Neural progenitor cell (in vitro differentiated cells): ENCODE measurements around the gene CARNS1. TPM values are rescaled to one million over a fixed set of nuclear protein-coding genes. Genes with fewer than 3 reads are reported as not detected.

Source experiments
- DNase-seq: peaks from one replicate; pipeline ENCODE4 v3.0.0-alpha.2; 2016; ENCODE audit warnings: low spot score
- H2AFZ ChIP-seq: fragments of 200-600 bp; sonication (generic); replicated peaks from 2 replicates; pipeline ENCODE4 v1.6.1; 2016; ENCODE audit warnings: antibody characterized with exemption
- H3F3A ChIP-seq: fragments of 200-600 bp; sonication (generic); 2 replicates; pipeline ENCODE4 v1.6.1; 2016; ENCODE audit warnings: antibody characterized with exemption, low read depth
- H3K27ac ChIP-seq: fragments of 200-600 bp; sonication (generic); 2 replicates; pipeline ENCODE4 v1.5.1; 2016; ENCODE audit warnings: mild to moderate bottlenecking
- H3K27me3 ChIP-seq: fragments of 200-600 bp; sonication (generic); 2 replicates; pipeline ENCODE4 v1.6.1; 2016; ENCODE audit warnings: mild to moderate bottlenecking, moderate library complexity
- H3K36me3 ChIP-seq: fragments of 200-600 bp; sonication (generic); 2 replicates; pipeline ENCODE4 v1.5.1; 2016
- H3K4me1 ChIP-seq: fragments of 200-600 bp; sonication (generic); 2 replicates; pipeline ENCODE4 v1.6.1; 2016; ENCODE audit warnings: mixed run types
- H3K4me2 ChIP-seq: fragments of 200-600 bp; sonication (generic); 2 replicates; pipeline ENCODE4 v1.6.1; 2016
- H3K4me3 ChIP-seq: fragments of 200-600 bp; sonication (generic); 2 replicates; pipeline ENCODE4 v1.5.1; 2016
- H3K79me2 ChIP-seq: fragments of 200-600 bp; sonication (generic); 2 replicates; pipeline ENCODE4 v1.6.1; 2016; ENCODE audit warnings: low read depth
- H3K9ac ChIP-seq: fragments of 200-600 bp; sonication (generic); 2 replicates; pipeline ENCODE4 v1.6.1; 2016
- H3K9me3 ChIP-seq: fragments of 200-600 bp; sonication (generic); 2 replicates; pipeline ENCODE4 v1.5.1; 2016; ENCODE audit warnings: low read depth
- H4K20me1 ChIP-seq: fragments of 200-600 bp; sonication (generic); 2 replicates; pipeline ENCODE4 v1.6.1; 2016; ENCODE audit warnings: low read depth
- H3K27ac Mint-ChIP-seq: 3 replicates; pipeline ENCODE4 v1.8.0; 2021; ENCODE audit warnings: mixed read lengths
- H3K27me3 Mint-ChIP-seq: 2 replicates; pipeline ENCODE4 v1.8.0; 2022; ENCODE audit warnings: low read depth, mild to moderate bottlenecking, inconsistent platforms, moderate library complexity, mixed read lengths; ENCODE audit not compliant: insufficient read depth
- H3K36me3 Mint-ChIP-seq: 3 replicates; pipeline ENCODE4 v1.8.0; 2021; ENCODE audit warnings: mixed read lengths
- H3K4me1 Mint-ChIP-seq: 3 replicates; pipeline ENCODE4 v1.8.0; 2021; ENCODE audit warnings: mixed read lengths
- H3K4me3 Mint-ChIP-seq: 3 replicates; pipeline ENCODE4 v1.8.0; 2021; ENCODE audit warnings: mild to moderate bottlenecking, moderate library complexity, mixed read lengths
- H3K9me3 Mint-ChIP-seq: 3 replicates; pipeline ENCODE4 v1.8.0; 2020; ENCODE audit warnings: mixed read lengths
- EZH2 ChIP-seq: fragments of 200-600 bp; sonication (generic); IDR thresholded peaks from 2 replicates; pipeline ENCODE4 v1.6.1; 2017; ENCODE audit warnings: antibody characterized with exemption, mild to moderate bottlenecking, moderate library complexity
- EZH2phosphoT487 ChIP-seq: fragments of 200-600 bp; sonication (generic); IDR thresholded peaks from 2 replicates; pipeline ENCODE4 v1.6.1; 2017; ENCODE audit warnings: antibody characterized with exemption
- total RNA-seq: library from RNA; depleted of rRNA; stranded (reverse); fragments of >200 nt; gene quantifications from 2 replicates; pipeline ENCODE4 v1.2.3, GENCODE V29; 2015; ENCODE audit warnings: low replicate concordance
- TF ChIP-seq, protein P1 (sequence below): fragments of 200-600 bp; sonication (generic); IDR thresholded peaks from 2 replicates; pipeline ENCODE4 v1.5.1; 2017; ENCODE audit warnings: antibody characterized with exemption, mild to moderate bottlenecking

Gene CARNS1
- total RNA-seq, 1 donor from 2014 or later = 0.52 TPM

DNA sequence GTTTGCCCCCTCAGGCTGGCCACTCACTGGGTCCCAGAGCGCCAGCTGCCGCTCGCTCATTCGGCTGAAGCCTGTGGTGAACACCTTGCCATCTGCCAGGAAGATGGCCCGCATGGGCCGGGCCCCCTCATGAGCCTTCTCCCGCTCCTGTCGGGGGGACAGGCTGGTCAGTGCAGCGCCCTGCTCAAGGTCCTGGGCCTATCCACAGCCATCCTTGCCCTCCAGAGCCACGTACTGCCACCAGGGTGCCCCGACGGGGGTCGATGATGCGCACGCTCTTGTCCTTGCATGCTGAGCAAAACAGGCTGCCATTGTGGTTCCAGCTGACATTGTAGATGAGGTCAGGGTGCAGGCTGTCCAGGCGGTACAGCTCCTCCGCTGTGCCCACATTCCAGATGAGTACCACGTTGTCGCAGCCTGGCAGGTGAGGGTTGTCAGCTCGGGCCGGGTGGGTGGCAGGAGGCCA, 25.7 kb downstream of the CARNS1 start:
- Histone ChIP-seq H3K4me1 (no peaks in the 10 kb centered on the region), H2AFZ (no peak overlapping the region), H3K27me3 (no peaks in the 10 kb centered on the region), H3K4me3 (no peak overlapping the region), H3F3A (peaks cover 19% of the 10 kb centered on the region), H3K9ac (no peak overlapping the region), H3K79me2 (no peaks in the 10 kb centered on the region), H3K36me3 (no peaks in the 10 kb centered on the region), H3K27ac (no peak overlapping the region), H3K9me3 (no peaks in the 10 kb centered on the region), H4K20me1 (no peaks in the 10 kb centered on the region), H3K4me2 (no peak overlapping the region)
- H3K4me3 Mint-ChIP-seq = no peak overlapping the region
- no peak overlapping the region for H3K27ac Mint-ChIP-seq
- peaks cover 14% of the 10 kb centered on the region for H3K4me1 Mint-ChIP-seq
- peaks cover 8% of the 10 kb centered on the region for H3K36me3 Mint-ChIP-seq
- peaks cover 2% of the 10 kb centered on the region for H3K27me3 Mint-ChIP-seq
- no peak for TF ChIP-seq EZH2
- TF ChIP-seq, protein P1, sequence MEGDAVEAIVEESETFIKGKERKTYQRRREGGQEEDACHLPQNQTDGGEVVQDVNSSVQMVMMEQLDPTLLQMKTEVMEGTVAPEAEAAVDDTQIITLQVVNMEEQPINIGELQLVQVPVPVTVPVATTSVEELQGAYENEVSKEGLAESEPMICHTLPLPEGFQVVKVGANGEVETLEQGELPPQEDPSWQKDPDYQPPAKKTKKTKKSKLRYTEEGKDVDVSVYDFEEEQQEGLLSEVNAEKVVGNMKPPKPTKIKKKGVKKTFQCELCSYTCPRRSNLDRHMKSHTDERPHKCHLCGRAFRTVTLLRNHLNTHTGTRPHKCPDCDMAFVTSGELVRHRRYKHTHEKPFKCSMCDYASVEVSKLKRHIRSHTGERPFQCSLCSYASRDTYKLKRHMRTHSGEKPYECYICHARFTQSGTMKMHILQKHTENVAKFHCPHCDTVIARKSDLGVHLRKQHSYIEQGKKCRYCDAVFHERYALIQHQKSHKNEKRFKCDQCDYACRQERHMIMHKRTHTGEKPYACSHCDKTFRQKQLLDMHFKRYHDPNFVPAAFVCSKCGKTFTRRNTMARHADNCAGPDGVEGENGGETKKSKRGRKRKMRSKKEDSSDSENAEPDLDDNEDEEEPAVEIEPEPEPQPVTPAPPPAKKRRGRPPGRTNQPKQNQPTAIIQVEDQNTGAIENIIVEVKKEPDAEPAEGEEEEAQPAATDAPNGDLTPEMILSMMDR = no peak
- no peak for TF ChIP-seq EZH2phosphoT487
- H3K9me3 Mint-ChIP-seq = no peaks in the 10 kb centered on the region
- no peak for DNase-seq

DNA sequence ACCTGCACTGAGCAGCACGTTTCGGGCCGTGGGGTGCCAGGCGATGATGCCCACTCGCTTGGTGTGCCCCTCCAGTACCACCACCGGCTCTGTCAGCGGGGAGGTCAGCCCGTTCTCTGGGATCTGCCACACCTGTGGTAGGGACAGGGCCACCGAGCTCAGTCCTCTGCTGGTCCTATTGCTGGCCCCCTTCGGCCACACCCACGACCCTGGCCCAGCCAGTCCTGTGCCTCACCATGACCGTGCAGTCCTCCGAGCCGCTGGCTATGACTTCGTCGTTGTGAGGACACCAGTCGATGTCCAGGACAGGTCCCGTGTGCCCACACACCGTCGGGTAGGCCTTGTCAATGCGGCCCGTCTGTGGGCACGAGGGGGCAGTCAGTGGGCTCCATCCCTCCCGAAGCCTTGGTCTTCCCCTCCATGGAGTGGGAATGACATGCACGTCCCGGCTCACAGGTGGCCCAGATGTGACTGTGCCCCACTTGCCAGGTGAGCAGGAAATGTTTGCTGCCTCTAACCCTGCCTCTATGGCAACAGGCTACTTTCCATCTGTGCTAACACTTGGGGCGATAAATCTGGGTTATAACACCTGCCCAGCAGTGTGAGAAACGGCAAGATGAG, 26.4 kb downstream of the CARNS1 start:
- no peaks in the 10 kb centered on the region for H3K9me3 Mint-ChIP-seq
- H3K4me3 Mint-ChIP-seq = peak overlapping the region; percentile 89
- no peak overlapping the region for H2AFZ ChIP-seq
- peaks cover 2% of the 10 kb centered on the region for H3K27me3 Mint-ChIP-seq
- peaks cover 6% of the 10 kb centered on the region for H3K36me3 Mint-ChIP-seq
- no peak overlapping the region for H3K27ac Mint-ChIP-seq
- no peak overlapping the region for H3K4me2 ChIP-seq
- H3K27me3 ChIP-seq = no peaks in the 10 kb centered on the region
- H3K79me2 ChIP-seq = no peaks in the 10 kb centered on the region
- H3K4me1 Mint-ChIP-seq = peaks cover 11% of the 10 kb centered on the region
- H3K4me1 ChIP-seq = no peaks in the 10 kb centered on the region
- DNase-seq = no peak
- no peaks in the 10 kb centered on the region for H3K9me3 ChIP-seq
- H3K9ac ChIP-seq = no peak overlapping the region
- no peak overlapping the region for H3K27ac ChIP-seq
- no peaks in the 10 kb centered on the region for H4K20me1 ChIP-seq
- H3K36me3 ChIP-seq = no peaks in the 10 kb centered on the region
- H3K4me3 ChIP-seq = no peak overlapping the region
- TF ChIP-seq, protein P1 = no peak
- TF ChIP-seq EZH2 (no peak), EZH2phosphoT487 (no peak)
- H3F3A ChIP-seq = peaks cover 19% of the 10 kb centered on the region

DNA sequence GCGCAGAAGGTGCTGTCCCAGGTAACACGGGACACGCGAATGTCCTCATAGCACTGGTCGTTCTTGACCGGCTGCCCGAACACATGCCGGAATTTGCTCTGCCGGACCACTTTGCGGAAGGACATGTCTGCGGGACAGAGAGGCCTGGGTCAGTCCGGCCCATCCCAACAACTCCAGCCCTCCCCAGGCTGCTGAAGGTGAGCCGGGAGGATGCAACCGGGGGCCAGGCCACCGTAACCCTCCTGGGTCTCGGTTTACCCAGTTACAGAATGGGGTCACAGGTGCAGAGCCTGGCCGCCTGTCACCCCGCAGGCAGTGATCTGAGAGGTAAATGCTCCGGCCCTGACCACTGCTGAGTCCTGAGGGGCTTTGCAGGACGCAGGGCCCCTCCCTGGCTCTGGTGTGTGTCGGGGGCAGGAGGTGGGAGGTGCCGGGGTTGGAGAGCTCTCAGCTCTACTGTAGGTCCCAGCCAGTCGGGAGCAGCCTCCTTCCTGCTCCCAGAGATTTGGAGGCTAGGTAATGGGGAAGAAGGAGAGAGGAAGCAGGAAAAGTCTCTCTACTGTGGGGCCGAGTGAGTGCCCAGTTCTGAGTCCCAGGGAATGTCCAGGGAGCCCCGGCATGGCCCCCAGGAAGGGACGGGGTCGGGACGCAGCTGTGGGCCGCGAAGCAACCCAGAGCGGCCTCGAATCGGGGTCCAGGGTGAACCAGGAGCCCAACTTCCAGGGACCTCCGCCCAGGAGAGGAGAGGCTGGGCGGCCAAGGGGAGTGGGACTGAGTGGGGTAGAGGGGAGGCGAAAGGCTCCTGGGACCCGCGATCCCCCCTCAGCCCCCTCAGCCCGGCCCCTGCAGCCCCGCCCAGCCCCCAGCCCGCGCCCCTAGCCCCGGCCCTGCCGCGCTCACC, 27.3 kb downstream of the CARNS1 start:
- no peaks in the 10 kb centered on the region for H3K36me3 ChIP-seq
- no peak for TF ChIP-seq EZH2
- TF ChIP-seq EZH2phosphoT487 = no peak
- TF ChIP-seq, protein P1 = no peak
- no peak for DNase-seq
- Mint-ChIP-seq H3K27me3 (peaks cover 2% of the 10 kb centered on the region), H3K9me3 (no peaks in the 10 kb centered on the region), H3K4me1 (peaks cover 14% of the 10 kb centered on the region), H3K4me3 (peak overlapping the region; percentile 89), H3K36me3 (peaks cover 6% of the 10 kb centered on the region), H3K27ac (no peak overlapping the region)
- no peaks in the 10 kb centered on the region for H3K79me2 ChIP-seq
- H3K27ac ChIP-seq = peak overlapping the region; percentile 17
- no peaks in the 10 kb centered on the region for H4K20me1 ChIP-seq
- no peak overlapping the region for H2AFZ ChIP-seq
- H3K4me2 ChIP-seq = peak overlapping the region; percentile 83
- no peaks in the 10 kb centered on the region for H3K27me3 ChIP-seq
- H3K4me3 ChIP-seq = peak overlapping the region; percentile 81
- H3K9ac ChIP-seq = peak overlapping the region; percentile 73
- no peaks in the 10 kb centered on the region for H3K9me3 ChIP-seq
- H3K4me1 ChIP-seq = no peaks in the 10 kb centered on the region
- peaks cover 19% of the 10 kb centered on the region for H3F3A ChIP-seq
